GM23248 (cell line): ENCODE results near the gene FAM120A.

Experiments
- EZH2 ChIP-seq: fragments of 200-600 bp; sonication (generic); IDR thresholded peaks from 2 replicates; pipeline ENCODE4 v1.6.1; 2018; ENCODE audit warnings: antibody characterized with exemption, mild to moderate bottlenecking; ENCODE audit not compliant: insufficient read depth, poor library complexity, severe bottlenecking
- EZH2phosphoT487 ChIP-seq: fragments of 200-600 bp; sonication (generic); IDR thresholded peaks from 2 replicates; pipeline ENCODE4 v1.6.1; 2018; ENCODE audit warnings: antibody characterized with exemption, moderate library complexity, mild to moderate bottlenecking, low read depth; ENCODE audit not compliant: insufficient read depth

GRCh38 chr9:93601063-93601462, 149.6 kb downstream of the FAM120A start:
- TF ChIP-seq EZH2, result no peak
- TF ChIP-seq EZH2phosphoT487, result no peak
